Neural cell (in vitro differentiated cells): ENCODE measurements around the gene ATG4D.
A peak's percentile ranks its signal among the peaks of the same experiment; 100 is the strongest.

Experiments
- EP300 ChIP-seq: fragments of 450-650 bp; conservative IDR thresholded peaks from 2 replicates; pipeline ENCODE4 v1.6.1; 2014; ENCODE audit warnings: antibody characterized with exemption, mild to moderate bottlenecking, moderate library complexity; ENCODE audit not compliant: poor library complexity, severe bottlenecking
- EZH2 ChIP-seq: fragments of 200-600, 300-800 bp; shearing (Covaris generic), sonication (generic); IDR thresholded peaks from 2 replicates; pipeline ENCODE4 v1.6.1; 2014; ENCODE audit warnings: antibody characterized with exemption, low read length, borderline replicate concordance, mild to moderate bottlenecking; ENCODE audit not compliant: insufficient read depth, poor library complexity, severe bottlenecking
- MXI1 ChIP-seq: fragments of 450-650 bp; conservative IDR thresholded peaks from 2 replicates; pipeline ENCODE4 v1.6.1; 2014; ENCODE audit warnings: antibody characterized with exemption, mild to moderate bottlenecking; ENCODE audit not compliant: poor library complexity, severe bottlenecking
- POLR2AphosphoS5 ChIP-seq: IDR thresholded peaks from 2 replicates; pipeline ENCODE4 v1.6.1; 2012
- RAD21 ChIP-seq: fragments of 450-650 bp; conservative IDR thresholded peaks from 2 replicates; pipeline ENCODE4 v1.6.1; 2014; ENCODE audit warnings: antibody characterized with exemption, mild to moderate bottlenecking, moderate library complexity
- SMC3 ChIP-seq: fragments of 450-650 bp; conservative IDR thresholded peaks from 2 replicates; pipeline ENCODE4 v1.6.1; 2014; ENCODE audit warnings: antibody characterized with exemption, mild to moderate bottlenecking, moderate library complexity; ENCODE audit not compliant: poor library complexity
- TAF1 ChIP-seq: IDR thresholded peaks from 2 replicates; pipeline ENCODE4 v1.6.1; 2012; ENCODE audit warnings: low read depth
- TF ChIP-seq, protein P1 (sequence below): fragments of 450-650 bp; IDR thresholded peaks from 2 replicates; pipeline ENCODE4 v1.5.1; 2014; ENCODE audit warnings: antibody characterized with exemption, mild to moderate bottlenecking, moderate library complexity; ENCODE audit not compliant: poor library complexity, severe bottlenecking
- TF ChIP-seq, protein P2 (sequence below): IDR thresholded peaks from 2 replicates; pipeline ENCODE4 v1.6.1; 2012; ENCODE audit warnings: borderline replicate concordance

DNA sequence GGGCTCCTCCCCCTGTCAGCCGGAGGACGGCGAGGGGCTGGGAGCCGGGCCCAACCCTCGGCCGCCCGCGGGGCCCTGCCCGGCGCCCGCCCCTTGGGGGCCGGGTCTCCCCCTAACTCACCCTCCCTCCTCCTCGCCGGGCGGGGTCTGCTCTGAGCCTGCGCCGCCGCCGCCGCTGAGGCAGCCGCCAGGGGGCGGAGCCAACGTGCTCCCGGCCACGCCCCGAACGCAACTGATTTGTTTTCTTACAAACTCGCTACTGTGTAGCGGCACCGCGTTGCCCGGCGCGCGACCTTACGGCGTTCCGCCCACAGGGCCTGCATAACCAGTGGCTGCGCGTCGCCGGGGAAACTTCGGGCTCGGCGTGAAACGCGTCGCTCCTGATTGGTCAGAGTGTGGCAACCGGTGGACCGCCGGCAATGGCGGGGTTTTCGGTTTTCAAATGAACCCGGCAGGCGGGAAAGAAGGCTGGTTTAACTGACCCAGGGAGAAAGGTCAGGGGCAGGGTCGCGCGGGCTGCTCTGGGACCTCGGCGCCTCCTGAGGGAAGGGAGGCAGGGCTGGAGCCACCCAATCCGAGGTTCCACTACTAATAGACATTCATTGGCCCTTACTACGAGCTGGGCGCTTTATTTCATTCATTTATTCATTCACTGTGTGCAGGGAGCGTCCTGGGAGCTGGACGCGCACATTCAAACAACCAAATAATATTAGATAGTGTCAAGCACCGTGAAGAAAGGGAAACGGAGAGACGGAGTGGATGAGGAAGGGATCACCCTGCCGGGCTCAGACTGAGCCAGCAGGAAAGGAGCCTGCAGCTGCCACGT, 25.3 kb downstream of the ATG4D start, which contains the start of gene CDKN2D:
- TF ChIP-seq RAD21, result no peak
- TF ChIP-seq, protein P1, sequence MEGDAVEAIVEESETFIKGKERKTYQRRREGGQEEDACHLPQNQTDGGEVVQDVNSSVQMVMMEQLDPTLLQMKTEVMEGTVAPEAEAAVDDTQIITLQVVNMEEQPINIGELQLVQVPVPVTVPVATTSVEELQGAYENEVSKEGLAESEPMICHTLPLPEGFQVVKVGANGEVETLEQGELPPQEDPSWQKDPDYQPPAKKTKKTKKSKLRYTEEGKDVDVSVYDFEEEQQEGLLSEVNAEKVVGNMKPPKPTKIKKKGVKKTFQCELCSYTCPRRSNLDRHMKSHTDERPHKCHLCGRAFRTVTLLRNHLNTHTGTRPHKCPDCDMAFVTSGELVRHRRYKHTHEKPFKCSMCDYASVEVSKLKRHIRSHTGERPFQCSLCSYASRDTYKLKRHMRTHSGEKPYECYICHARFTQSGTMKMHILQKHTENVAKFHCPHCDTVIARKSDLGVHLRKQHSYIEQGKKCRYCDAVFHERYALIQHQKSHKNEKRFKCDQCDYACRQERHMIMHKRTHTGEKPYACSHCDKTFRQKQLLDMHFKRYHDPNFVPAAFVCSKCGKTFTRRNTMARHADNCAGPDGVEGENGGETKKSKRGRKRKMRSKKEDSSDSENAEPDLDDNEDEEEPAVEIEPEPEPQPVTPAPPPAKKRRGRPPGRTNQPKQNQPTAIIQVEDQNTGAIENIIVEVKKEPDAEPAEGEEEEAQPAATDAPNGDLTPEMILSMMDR, result peak; percentile 27
- TF ChIP-seq EZH2, result no peak
- TF ChIP-seq, protein P2, sequence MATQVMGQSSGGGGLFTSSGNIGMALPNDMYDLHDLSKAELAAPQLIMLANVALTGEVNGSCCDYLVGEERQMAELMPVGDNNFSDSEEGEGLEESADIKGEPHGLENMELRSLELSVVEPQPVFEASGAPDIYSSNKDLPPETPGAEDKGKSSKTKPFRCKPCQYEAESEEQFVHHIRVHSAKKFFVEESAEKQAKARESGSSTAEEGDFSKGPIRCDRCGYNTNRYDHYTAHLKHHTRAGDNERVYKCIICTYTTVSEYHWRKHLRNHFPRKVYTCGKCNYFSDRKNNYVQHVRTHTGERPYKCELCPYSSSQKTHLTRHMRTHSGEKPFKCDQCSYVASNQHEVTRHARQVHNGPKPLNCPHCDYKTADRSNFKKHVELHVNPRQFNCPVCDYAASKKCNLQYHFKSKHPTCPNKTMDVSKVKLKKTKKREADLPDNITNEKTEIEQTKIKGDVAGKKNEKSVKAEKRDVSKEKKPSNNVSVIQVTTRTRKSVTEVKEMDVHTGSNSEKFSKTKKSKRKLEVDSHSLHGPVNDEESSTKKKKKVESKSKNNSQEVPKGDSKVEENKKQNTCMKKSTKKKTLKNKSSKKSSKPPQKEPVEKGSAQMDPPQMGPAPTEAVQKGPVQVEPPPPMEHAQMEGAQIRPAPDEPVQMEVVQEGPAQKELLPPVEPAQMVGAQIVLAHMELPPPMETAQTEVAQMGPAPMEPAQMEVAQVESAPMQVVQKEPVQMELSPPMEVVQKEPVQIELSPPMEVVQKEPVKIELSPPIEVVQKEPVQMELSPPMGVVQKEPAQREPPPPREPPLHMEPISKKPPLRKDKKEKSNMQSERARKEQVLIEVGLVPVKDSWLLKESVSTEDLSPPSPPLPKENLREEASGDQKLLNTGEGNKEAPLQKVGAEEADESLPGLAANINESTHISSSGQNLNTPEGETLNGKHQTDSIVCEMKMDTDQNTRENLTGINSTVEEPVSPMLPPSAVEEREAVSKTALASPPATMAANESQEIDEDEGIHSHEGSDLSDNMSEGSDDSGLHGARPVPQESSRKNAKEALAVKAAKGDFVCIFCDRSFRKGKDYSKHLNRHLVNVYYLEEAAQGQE, result no peak
- TF ChIP-seq POLR2AphosphoS5, result peak; percentile 60
- TF ChIP-seq EP300, result peak; percentile 70
- no peak for TF ChIP-seq TAF1
- peak; percentile 97 for TF ChIP-seq MXI1
- TF ChIP-seq SMC3, result peak; percentile 11
